Measurements from ENCODE around the gene RHEX. TPM values are rescaled to one million over a fixed set of nuclear protein-coding genes. Genes with fewer than 3 reads are reported as not detected.

RHEX gene
- total and polyA plus RNA-seq, 2 of the 13 experiments (the other 11 are each of a cell fraction or from before 2014, with no cell fraction given): 1.4 to 2.7 TPM

DNA sequence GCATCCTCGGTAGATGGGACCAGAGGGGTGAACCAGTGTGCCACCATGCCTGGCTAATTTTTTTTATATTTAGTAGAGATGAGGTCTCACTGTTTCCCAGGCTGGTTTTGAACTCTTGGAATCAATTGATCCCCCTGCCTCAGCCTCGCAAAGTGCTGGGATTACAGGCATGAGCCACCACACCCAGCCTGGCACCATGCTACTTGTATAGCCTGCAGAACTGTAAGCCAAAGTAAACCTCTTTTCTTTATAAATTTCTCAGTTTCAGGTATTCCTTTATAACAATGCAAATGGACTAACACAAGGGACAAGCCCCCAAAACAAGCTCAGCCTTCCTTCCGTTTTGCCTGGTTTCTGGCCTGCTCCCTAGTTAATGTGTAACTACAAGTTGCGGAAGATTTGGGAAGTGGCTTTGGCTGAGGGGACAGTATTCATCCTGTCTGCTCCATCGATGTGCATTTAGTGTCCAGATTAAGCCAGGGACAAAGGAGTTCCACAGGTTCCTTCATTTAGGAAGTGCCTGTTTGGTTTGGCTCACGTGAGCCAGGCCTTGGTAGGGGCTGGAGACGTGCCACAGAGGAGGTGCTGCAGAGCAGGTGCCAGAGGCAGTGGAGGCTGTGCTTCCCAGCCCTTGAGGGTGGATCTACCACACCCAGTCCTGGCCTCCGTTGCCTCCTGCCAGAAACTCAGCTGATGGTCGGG is 59.8 kb downstream of the RHEX start (continued):
- peak; percentile 34; the same call in 1 of the 2 replicates for TF ChIP-seq ZNF724P (CRISPR knock-in tag; IDR thresholded peaks at IDR 0.05; ENCODE audit: borderline replicate concordance)
- TF ChIP-seq ZNF446 (CRISPR knock-in tag; IDR thresholded peaks at IDR 0.05): no peak
- 0 out of 2 replicates have a peak, but pooled peaks have one; percentile 25 for TF ChIP-seq ZNF572 (CRISPR knock-in tag; IDR thresholded peaks at IDR 0.05)
- no peak for TF ChIP-seq JUN (CRISPR knock-in tag; IDR thresholded peaks at IDR 0.05)
- TF ChIP-seq HOXA3 (CRISPR knock-in tag; IDR thresholded peaks at IDR 0.05): peak; percentile 14; the same call in 1 of the 2 replicates
- TF ChIP-seq, protein P1, sequence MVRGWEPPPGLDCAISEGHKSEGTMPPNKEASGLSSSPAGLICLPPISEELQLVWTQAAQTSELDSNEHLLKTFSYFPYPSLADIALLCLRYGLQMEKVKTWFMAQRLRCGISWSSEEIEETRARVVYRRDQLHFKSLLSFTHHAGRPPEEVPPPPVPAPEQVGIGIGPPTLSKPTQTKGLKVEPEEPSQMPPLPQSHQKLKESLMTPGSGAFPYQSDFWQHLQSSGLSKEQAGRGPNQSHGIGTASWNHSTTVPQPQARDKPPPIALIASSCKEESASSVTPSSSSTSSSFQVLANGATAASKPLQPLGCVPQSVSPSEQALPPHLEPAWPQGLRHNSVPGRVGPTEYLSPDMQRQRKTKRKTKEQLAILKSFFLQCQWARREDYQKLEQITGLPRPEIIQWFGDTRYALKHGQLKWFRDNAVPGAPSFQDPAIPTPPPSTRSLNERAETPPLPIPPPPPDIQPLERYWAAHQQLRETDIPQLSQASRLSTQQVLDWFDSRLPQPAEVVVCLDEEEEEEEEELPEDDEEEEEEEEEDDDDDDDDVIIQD (CRISPR knock-in tag; IDR thresholded peaks at IDR 0.05; ENCODE audit: low read depth): 0 out of 2 replicates have a peak, but pooled peaks have one; percentile 24
- TF ChIP-seq ZNF263 (CRISPR knock-in tag; IDR thresholded peaks at IDR 0.05): 0 out of 2 replicates have a peak, but pooled peaks have one; percentile 13
- TF ChIP-seq GTF3A (CRISPR knock-in tag; conservative IDR thresholded peaks at IDR 0.05): no peak
- peak; percentile 1 for TF ChIP-seq TEAD3 (CRISPR knock-in tag; optimal IDR thresholded peaks at IDR 0.05; ENCODE audit: borderline replicate concordance)
- 0 out of 2 replicates have a peak, but pooled peaks have one; percentile 12 for TF ChIP-seq MEIS1 (CRISPR knock-in tag; IDR thresholded peaks at IDR 0.05; ENCODE audit: borderline replicate concordance)
- TF ChIP-seq, protein P2, sequence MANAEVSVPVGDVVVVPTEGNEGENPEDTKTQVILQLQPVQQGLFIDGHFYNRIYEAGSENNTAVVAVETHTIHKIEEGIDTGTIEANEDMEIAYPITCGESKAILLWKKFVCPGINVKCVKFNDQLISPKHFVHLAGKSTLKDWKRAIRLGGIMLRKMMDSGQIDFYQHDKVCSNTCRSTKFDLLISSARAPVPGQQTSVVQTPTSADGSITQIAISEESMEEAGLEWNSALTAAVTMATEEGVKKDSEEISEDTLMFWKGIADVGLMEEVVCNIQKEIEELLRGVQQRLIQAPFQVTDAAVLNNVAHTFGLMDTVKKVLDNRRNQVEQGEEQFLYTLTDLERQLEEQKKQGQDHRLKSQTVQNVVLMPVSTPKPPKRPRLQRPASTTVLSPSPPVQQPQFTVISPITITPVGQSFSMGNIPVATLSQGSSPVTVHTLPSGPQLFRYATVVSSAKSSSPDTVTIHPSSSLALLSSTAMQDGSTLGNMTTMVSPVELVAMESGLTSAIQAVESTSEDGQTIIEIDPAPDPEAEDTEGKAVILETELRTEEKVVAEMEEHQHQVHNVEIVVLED (CRISPR knock-in tag; IDR thresholded peaks at IDR 0.05; ENCODE audit: borderline replicate concordance): peak; percentile 17; the same call in 1 of the 2 replicates
- no peak for TF ChIP-seq ZBTB8A (CRISPR knock-in tag; IDR thresholded peaks at IDR 0.05; ENCODE audit: borderline replicate concordance, low read depth)
- no peak for TF ChIP-seq CHCHD3 (CRISPR knock-in tag; IDR thresholded peaks at IDR 0.05)
- 0 out of 2 replicates have a peak, but pooled peaks have one; percentile 44 for TF ChIP-seq ZNF879 (CRISPR knock-in tag; IDR thresholded peaks at IDR 0.05)
- TF ChIP-seq ZSCAN22 (CRISPR knock-in tag; IDR thresholded peaks at IDR 0.05): no peak
- TF ChIP-seq LCORL (IDR thresholded peaks at IDR 0.05): no peak
- TF ChIP-seq LCORL (CRISPR knock-in tag; IDR thresholded peaks at IDR 0.05): peak; percentile 86
- 0 out of 2 replicates have a peak, but pooled peaks have one; percentile 38 for TF ChIP-seq ARNT2 (CRISPR knock-in tag; IDR thresholded peaks at IDR 0.05; ENCODE audit: low read depth)
- TF ChIP-seq POLR2A (IDR thresholded peaks at IDR 0.05; ENCODE audit: insufficient read depth in 1 of 2, low read depth in 2 of 2, low read length in 2 of 2): peak in 1 of 2 experiments; percentile 42; a peak in 1 of 4 replicates
- TF ChIP-seq ETV5 (CRISPR knock-in tag; IDR thresholded peaks at IDR 0.05; ENCODE audit: borderline replicate concordance): peak; percentile 64; the same call in 1 of the 2 replicates
- peak; percentile 69 for TF ChIP-seq ZNF501 (CRISPR knock-in tag; IDR thresholded peaks at IDR 0.05)
- peak; percentile 47; the same call in 1 of the 2 replicates for TF ChIP-seq SAP130 (CRISPR knock-in tag; IDR thresholded peaks at IDR 0.05; ENCODE audit: low read depth)

Measured in HepG2 (cell line).